Hepatocyte (in vitro differentiated cells): ENCODE measurements around the gene TXNDC17. TPM values are rescaled to one million over a fixed set of nuclear protein-coding genes. Genes with fewer than 3 reads are reported as not detected.

Source experiments
- DNase-seq: peaks from one replicate; pipeline ENCODE4 v3.0.0-alpha.2; 2016; ENCODE audit warnings: low spot score
- H2AFZ ChIP-seq: fragments of 200-600 bp; sonication (generic); 2 replicates; pipeline ENCODE4 v1.6.0; 2016; ENCODE audit warnings: antibody characterized with exemption, mild to moderate bottlenecking
- H3K27ac ChIP-seq: fragments of 200-600 bp; sonication (generic); 2 replicates; pipeline ENCODE4 v1.5.1; 2016; ENCODE audit warnings: mild to moderate bottlenecking
- H3K27me3 ChIP-seq: fragments of 200-600 bp; sonication (generic); 2 replicates; pipeline ENCODE4 v1.6.1; 2016
- H3K36me3 ChIP-seq: fragments of 200-600 bp; sonication (generic); replicated peaks from 2 replicates; pipeline ENCODE4 v1.5.1; 2016; ENCODE audit warnings: low read depth; ENCODE audit not compliant: insufficient read depth
- H3K4me1 ChIP-seq: fragments of 200-600 bp; sonication (generic); 2 replicates; pipeline ENCODE4 v1.5.1; 2016; ENCODE audit warnings: mild to moderate bottlenecking, moderate library complexity; ENCODE audit not compliant: insufficient read depth
- H3K4me2 ChIP-seq: fragments of 200-600 bp; sonication (generic); 2 replicates; pipeline ENCODE4 v1.6.0; 2016
- H3K4me3 ChIP-seq: fragments of 200-600 bp; sonication (generic); 2 replicates; pipeline ENCODE4 v1.5.1; 2016; ENCODE audit warnings: mild to moderate bottlenecking
- H3K79me2 ChIP-seq: fragments of 200-600 bp; sonication (generic); 2 replicates; pipeline ENCODE4 v1.6.0; 2017; ENCODE audit warnings: mild to moderate bottlenecking
- H3K9me2 ChIP-seq: fragments of 200-600 bp; sonication (generic); replicated peaks from 2 replicates; pipeline ENCODE4 v1.6.0; 2017; ENCODE audit warnings: mild to moderate bottlenecking; ENCODE audit not compliant: insufficient read depth
- H3K9me3 ChIP-seq: fragments of 200-600 bp; sonication (generic); 2 replicates; pipeline ENCODE4 v1.5.1; 2016; ENCODE audit warnings: low read depth, mild to moderate bottlenecking
- H4K20me1 ChIP-seq: fragments of 200-600 bp; sonication (generic); 2 replicates; pipeline ENCODE4 v1.6.0; 2016; ENCODE audit warnings: mild to moderate bottlenecking; ENCODE audit not compliant: insufficient read depth, poor library complexity, severe bottlenecking
- CTCF ChIP-seq: fragments of 200-600 bp; sonication (generic); IDR thresholded peaks from 2 replicates; pipeline ENCODE4 v1.5.1; 2016; ENCODE audit warnings: antibody characterized with exemption, mild to moderate bottlenecking; ENCODE audit not compliant: poor library complexity
- EZH2 ChIP-seq: fragments of 200-600 bp; sonication (generic); IDR thresholded peaks from 2 replicates; pipeline ENCODE4 v1.6.1; 2016; ENCODE audit warnings: antibody characterized with exemption, mild to moderate bottlenecking, borderline replicate concordance
- EZH2phosphoT487 ChIP-seq: fragments of 200-600 bp; sonication (generic); IDR thresholded peaks from one replicate; pipeline ENCODE4 v1.6.1; 2018; ENCODE audit warnings: antibody characterized with exemption, mild to moderate bottlenecking, low read depth, moderate library complexity; ENCODE audit not compliant: unreplicated experiment, severe bottlenecking
- WGBS: methylation state at CpG from one replicate; pipeline ENCODE4 v1.1.6; 2016; ENCODE audit warnings: low lambda C conversion rate; ENCODE audit errors: missing lambda C conversion rate; 5-methylcytosine and 5-hydroxymethylcytosine counted together
- polyA plus RNA-seq: library from polyadenylated mRNA; unstranded; fragments of >200 nt; fragmentation: Nextera tagmentation; extraction: Ambion mirVana; gene quantifications from 2 replicates; pipeline ENCODE4 v1.2.1, GENCODE V29; 2016
- total RNA-seq: library from RNA; depleted of rRNA; stranded (reverse); fragments of >200 nt; gene quantifications from 2 replicates; pipeline ENCODE4 v1.2.3, GENCODE V29; 2014

Gene TXNDC17
- total and polyA plus RNA-seq, 2 experiments from 2014 or later, result 106 to 406 TPM

GRCh38 chr17:6675201-6675825 lies 34.5 kb downstream of the TXNDC17 start:
- Histone ChIP-seq H3K27me3 (no peaks in the 10 kb centered on the region), H3K4me3 (no peak overlapping the region), H4K20me1 (no peaks in the 10 kb centered on the region), H3K9me3 (no peaks in the 10 kb centered on the region), H3K4me2 (no peak overlapping the region), H3K4me1 (peaks cover 10% of the 10 kb centered on the region), H2AFZ (no peak overlapping the region), H3K36me3 (no peaks in the 10 kb centered on the region), H3K9me2 (no peaks in the 10 kb centered on the region), H3K79me2 (no peaks in the 10 kb centered on the region), H3K27ac (no peak overlapping the region)
- TF ChIP-seq CTCF, result no peak
- TF ChIP-seq EZH2, result no peak
- no peak for TF ChIP-seq EZH2phosphoT487
- WGBS, result 87% methylated on average over 11 of the region's 11 CpGs
- no peak for DNase-seq

GRCh38 chr17:6676802-6677157 lies 35.9 kb downstream of the TXNDC17 start:
- Histone ChIP-seq H3K4me1 (peaks cover 14% of the 10 kb centered on the region), H3K27me3 (no peaks in the 10 kb centered on the region), H3K4me3 (no peak overlapping the region), H3K79me2 (no peaks in the 10 kb centered on the region), H3K27ac (peak overlapping the region; percentile 27), H2AFZ (no peak overlapping the region), H3K9me2 (no peaks in the 10 kb centered on the region), H3K36me3 (no peaks in the 10 kb centered on the region), H4K20me1 (no peaks in the 10 kb centered on the region), H3K9me3 (no peaks in the 10 kb centered on the region), H3K4me2 (no peak overlapping the region)
- TF ChIP-seq EZH2, result no peak
- no peak for TF ChIP-seq EZH2phosphoT487
- TF ChIP-seq CTCF, result no peak
- DNase-seq, result no peak
- WGBS, result 71% methylated on average over 6 of the region's 6 CpGs

- no peaks in the 10 kb centered on the region for H3K79me2 ChIP-seq
- H3K36me3 ChIP-seq, result no peaks in the 10 kb centered on the region
- no peak overlapping the region for H3K4me2 ChIP-seq
- no peaks in the 10 kb centered on the region for H3K27me3 ChIP-seq
- no peak for DNase-seq
- no peak overlapping the region for H2AFZ ChIP-seq
- peak overlapping the region; percentile 27 for H3K27ac ChIP-seq
- WGBS, result 66% methylated on average over 16 of the region's 16 CpGs
- H3K4me1 ChIP-seq, result peaks cover 14% of the 10 kb centered on the region
- no peak overlapping the region for H3K4me3 ChIP-seq
- no peaks in the 10 kb centered on the region for H4K20me1 ChIP-seq
- TF ChIP-seq CTCF (no peak), EZH2 (no peak), EZH2phosphoT487 (no peak)
- no peaks in the 10 kb centered on the region for H3K9me2 ChIP-seq
- H3K9me3 ChIP-seq, result no peaks in the 10 kb centered on the region
Observed at GRCh38 chr17:6677158-6677831, 36.4 kb downstream of the TXNDC17 start.
